Measurements from ENCODE around the gene HMCES. TPM values are rescaled to one million over a fixed set of nuclear protein-coding genes. Genes with fewer than 3 reads are reported as not detected.
"Not testable (repeated sequence)": the region's sequence is repeated elsewhere in the genome, so short reads cannot be mapped to it uniquely, and the experiment has no call there.

HMCES gene
- total RNA-seq, 5 donors from 2014 or later (not counting 1 experiment from before 2014, with no cell fraction given), result 55.2 to 60.7 (median 57.6) TPM

DNA sequence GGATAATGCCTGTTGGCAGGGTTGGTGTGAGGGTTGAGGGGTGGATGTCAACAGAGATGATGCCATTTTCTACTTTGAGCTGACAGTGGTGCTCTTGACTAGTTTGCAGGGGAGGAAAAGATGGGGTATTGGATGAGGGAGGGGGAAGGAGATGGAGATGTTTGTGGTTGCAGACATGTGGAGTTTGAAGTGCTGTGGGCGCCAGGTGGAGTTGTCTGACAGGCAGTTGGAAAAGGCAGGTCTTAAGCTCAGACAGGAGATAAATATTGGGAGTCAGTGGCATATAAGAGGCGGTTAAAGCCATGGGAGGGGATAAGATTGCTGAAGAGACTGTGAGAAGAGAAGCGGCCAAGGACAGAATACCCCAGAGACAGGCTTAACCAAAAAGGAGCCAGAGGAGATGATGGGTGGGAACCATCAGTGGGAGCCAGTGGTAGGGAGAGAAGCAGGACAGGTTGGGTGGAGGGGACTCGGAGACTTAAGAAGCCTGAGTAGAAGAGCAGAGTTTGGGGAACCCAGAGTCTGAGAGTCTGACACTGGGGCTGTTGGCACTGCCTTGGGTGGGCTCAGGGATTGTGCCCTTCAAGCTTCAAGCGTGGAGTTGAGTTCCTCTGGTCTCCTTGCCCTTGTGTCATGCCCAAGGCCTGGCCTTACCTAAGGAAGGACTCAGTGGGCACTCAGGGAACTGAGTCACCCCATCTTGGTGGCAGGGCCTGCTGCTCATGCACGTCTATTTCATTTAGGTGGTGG, 15.3 kb upstream of the HMCES start:
- Mint-ChIP-seq H3K4me3 (no peak overlapping the region), H3K9me3 (no peaks in the 10 kb centered on the region), H3K36me3 (peaks cover 58% of the 10 kb centered on the region), H3K27ac (peak overlapping the region in 1 of 2 donors; percentile 39), H3K4me1 (peaks cover 2 to 7% (median 7%) of the 10 kb centered on the region in 3 donors), H3K27me3 (no peaks in the 10 kb centered on the region)
- 87% methylated on average over 6 of the region's 6 CpGs for WGBS (ENCODE audit: insufficient coverage)
- Histone ChIP-seq H3K36me3 (ENCODE audit: control insufficient read depth in 2 of 2, extremely low read depth in 1 of 2, insufficient read depth in 1 of 2, low read length in 1 of 2) (peaks cover 34 to 93% of the 10 kb centered on the region in 2 donors), H3K27me3 (replicated peaks in 1 of 2; ENCODE audit: control insufficient read depth in 2 of 2, extremely low read depth in 1 of 2, insufficient read depth in 2 of 2, low read length in 1 of 2) (no peaks in the 10 kb centered on the region), H3K4me1 (ENCODE audit: control insufficient read depth in 1 of 2, extremely low read depth in 1 of 2, insufficient read depth in 2 of 2, low read length in 2 of 2) (no peaks in the 10 kb centered on the region), H3K4me3 (ENCODE audit: control insufficient read depth in 1 of 2, extremely low read depth in 1 of 2, low read length in 1 of 2) (no peak overlapping the region), H3K9me3 (no peaks in the 10 kb centered on the region), H3K27ac (ENCODE audit: low read length) (no peak overlapping the region)
- POLR2A ChIA-PET, result interaction anchor here in 1 of 2 donors (0.9 kb wide), 1 partner anchor 53 kb away, joined by 3 read pairs; a partner anchor contains a TSS
- ATAC-seq (replicated peaks in 1 of 4), result no peak
- CTCF ChIA-PET, result interaction anchor here in 1 of 2 donors (1.0 kb wide), 1 partner anchor 14 kb away, joined by 4 read pairs; the partner anchor contains the start of gene COPG1
- no peak for DNase-seq

GRCh38 chr3:129264994-129265393, 13.7 kb upstream of the HMCES start:
- H3K27ac ChIP-seq (ENCODE audit: low read length); H3K27ac Mint-ChIP-seq; H3K4me3 Mint-ChIP-seq; H3K27me3 Mint-ChIP-seq; H3K27me3 ChIP-seq (replicated peaks in 1 of 2; ENCODE audit: control insufficient read depth in 2 of 2, extremely low read depth in 1 of 2, insufficient read depth in 2 of 2, low read length in 1 of 2); H3K9me3 Mint-ChIP-seq; H3K4me1 Mint-ChIP-seq; H3K4me3 ChIP-seq (ENCODE audit: control insufficient read depth in 1 of 2, extremely low read depth in 1 of 2, low read length in 1 of 2); H3K4me1 ChIP-seq (ENCODE audit: control insufficient read depth in 1 of 2, extremely low read depth in 1 of 2, insufficient read depth in 2 of 2, low read length in 2 of 2); H3K9me3 ChIP-seq; ATAC-seq (replicated peaks in 1 of 4); DNase-seq; CTCF ChIA-PET: not testable (repeated sequence)
- POLR2A ChIA-PET, result interaction anchor here in 1 of 2 donors (1.3 kb wide), 1 partner anchor 15 kb away, joined by 3 read pairs; no protein-coding TSS in a partner anchor
- H3K36me3 Mint-ChIP-seq, result peaks cover 57% of the 10 kb centered on the region
- H3K36me3 ChIP-seq (ENCODE audit: control insufficient read depth in 2 of 2, extremely low read depth in 1 of 2, insufficient read depth in 1 of 2, low read length in 1 of 2), result peaks cover 37 to 98% of the 10 kb centered on the region in 2 donors
- WGBS (ENCODE audit: insufficient coverage), result 100% methylated on average over 1 of the region's 6 CpGs

DNA sequence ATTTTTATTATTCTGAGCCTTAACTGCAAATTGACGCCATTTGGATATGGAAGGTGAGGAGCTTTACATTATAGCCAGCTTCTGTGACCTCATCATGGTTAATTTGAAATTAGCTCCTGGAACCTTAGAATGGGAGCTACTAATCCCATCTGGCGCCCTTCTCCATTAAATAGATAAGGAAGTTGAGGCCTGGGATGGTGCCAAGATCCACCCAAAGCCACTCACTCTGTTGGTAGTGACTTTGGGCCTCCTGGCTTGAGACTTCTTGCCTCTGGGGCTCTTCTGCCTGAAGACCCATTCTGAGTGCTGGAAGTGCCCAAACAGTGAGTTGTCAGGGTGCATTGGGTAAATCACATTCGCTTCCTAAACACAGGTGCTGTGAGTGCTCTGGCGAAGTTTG, 12.0 kb upstream of the HMCES start:
- ChIA-PET POLR2A (interaction anchor here in 1 of 2 donors (0.7 kb wide), 1 partner anchor 27 kb away, joined by 4 read pairs; no protein-coding TSS in a partner anchor), CTCF (interaction anchor here in 1 of 2 donors (0.6 kb wide), 1 partner anchor 164 kb away, joined by 3 read pairs; no protein-coding TSS in a partner anchor)

GRCh38 chr3:129268396-129268795, 10.3 kb upstream of the HMCES start:
- ATAC-seq (replicated peaks in 1 of 4), result no peak
- Histone ChIP-seq H3K27me3 (replicated peaks in 1 of 2; ENCODE audit: control insufficient read depth in 2 of 2, extremely low read depth in 1 of 2, insufficient read depth in 2 of 2, low read length in 1 of 2) (no peaks in the 10 kb centered on the region), H3K4me3 (ENCODE audit: control insufficient read depth in 1 of 2, extremely low read depth in 1 of 2, low read length in 1 of 2) (no peak overlapping the region), H3K27ac (ENCODE audit: low read length) (no peak overlapping the region), H3K4me1 (ENCODE audit: control insufficient read depth in 1 of 2, extremely low read depth in 1 of 2, insufficient read depth in 2 of 2, low read length in 2 of 2) (no peaks in the 10 kb centered on the region), H3K9me3 (no peaks in the 10 kb centered on the region), H3K36me3 (ENCODE audit: control insufficient read depth in 2 of 2, extremely low read depth in 1 of 2, insufficient read depth in 1 of 2, low read length in 1 of 2) (peaks cover 31 to 96% of the 10 kb centered on the region in 2 donors)
- DNase-seq, result no peak
- POLR2A ChIA-PET, result no interaction called here
- no peaks in the 10 kb centered on the region for H3K27me3 Mint-ChIP-seq
- H3K4me1 Mint-ChIP-seq, result peaks cover 0 to under 1% (median 0%) of the 10 kb centered on the region in 3 donors
- H3K4me3 Mint-ChIP-seq, result no peak overlapping the region
- CTCF ChIA-PET, result no interaction called here
- H3K9me3 Mint-ChIP-seq, result no peaks in the 10 kb centered on the region
- 86% methylated on average over 1 of the region's 4 CpGs for WGBS (ENCODE audit: insufficient coverage)
- H3K36me3 Mint-ChIP-seq, result peaks cover 51% of the 10 kb centered on the region
- no peak overlapping the region for H3K27ac Mint-ChIP-seq

More for the DNA sequence above, 12.0 kb upstream of the HMCES start:
- peaks cover 1 to 7% (median 2%) of the 10 kb centered on the region in 3 donors for H3K4me1 Mint-ChIP-seq
- H3K4me1 ChIP-seq (ENCODE audit: control insufficient read depth in 1 of 2, extremely low read depth in 1 of 2, insufficient read depth in 2 of 2, low read length in 2 of 2), result no peaks in the 10 kb centered on the region
- no peaks in the 10 kb centered on the region for H3K9me3 ChIP-seq
- H3K4me3 ChIP-seq (ENCODE audit: control insufficient read depth in 1 of 2, extremely low read depth in 1 of 2, low read length in 1 of 2), result no peak overlapping the region
- no peak overlapping the region for H3K4me3 Mint-ChIP-seq
- DNase-seq, result no peak
- peak overlapping the region in 1 of 2 donors; percentile 11 for H3K27ac Mint-ChIP-seq
- no peaks in the 10 kb centered on the region for H3K27me3 Mint-ChIP-seq
- H3K9me3 Mint-ChIP-seq, result no peaks in the 10 kb centered on the region
- H3K27ac ChIP-seq (ENCODE audit: low read length), result no peak overlapping the region
- 100% methylated on average over 3 of the region's 4 CpGs for WGBS (ENCODE audit: insufficient coverage)
- peaks cover 32 to 98% of the 10 kb centered on the region in 2 donors for H3K36me3 ChIP-seq (ENCODE audit: control insufficient read depth in 2 of 2, extremely low read depth in 1 of 2, insufficient read depth in 1 of 2, low read length in 1 of 2)
- no peaks in the 10 kb centered on the region for H3K27me3 ChIP-seq (replicated peaks in 1 of 2; ENCODE audit: control insufficient read depth in 2 of 2, extremely low read depth in 1 of 2, insufficient read depth in 2 of 2, low read length in 1 of 2)
- peaks cover 57% of the 10 kb centered on the region for H3K36me3 Mint-ChIP-seq
- no peak for ATAC-seq (replicated peaks in 1 of 4)

GRCh38 chr3:129271674-129272073, 7.0 kb upstream of the HMCES start:
- Histone ChIP-seq H3K9me3 (no peaks in the 10 kb centered on the region), H3K4me3 (ENCODE audit: control insufficient read depth in 1 of 2, extremely low read depth in 1 of 2, low read length in 1 of 2) (no peak overlapping the region), H3K27me3 (replicated peaks in 1 of 2; ENCODE audit: control insufficient read depth in 2 of 2, extremely low read depth in 1 of 2, insufficient read depth in 2 of 2, low read length in 1 of 2) (no peaks in the 10 kb centered on the region), H3K4me1 (ENCODE audit: control insufficient read depth in 1 of 2, extremely low read depth in 1 of 2, insufficient read depth in 2 of 2, low read length in 2 of 2) (no peaks in the 10 kb centered on the region), H3K36me3 (ENCODE audit: control insufficient read depth in 2 of 2, extremely low read depth in 1 of 2, insufficient read depth in 1 of 2, low read length in 1 of 2) (peaks cover 21 to 93% of the 10 kb centered on the region in 2 donors), H3K27ac (ENCODE audit: low read length) (no peak overlapping the region)
- Mint-ChIP-seq H3K4me3 (no peak overlapping the region), H3K36me3 (peaks cover 61% of the 10 kb centered on the region), H3K27ac (no peak overlapping the region), H3K9me3 (no peaks in the 10 kb centered on the region), H3K27me3 (no peaks in the 10 kb centered on the region), H3K4me1 (peaks cover 0 to 5% (median 0%) of the 10 kb centered on the region in 3 donors)
- POLR2A ChIA-PET, result no interaction called here
- DNase-seq (no peak), ATAC-seq (replicated peaks in 1 of 4) (no peak)
- CTCF ChIA-PET, result no interaction called here
- 94% methylated on average over 11 of the region's 11 CpGs for WGBS (ENCODE audit: insufficient coverage)

DNA sequence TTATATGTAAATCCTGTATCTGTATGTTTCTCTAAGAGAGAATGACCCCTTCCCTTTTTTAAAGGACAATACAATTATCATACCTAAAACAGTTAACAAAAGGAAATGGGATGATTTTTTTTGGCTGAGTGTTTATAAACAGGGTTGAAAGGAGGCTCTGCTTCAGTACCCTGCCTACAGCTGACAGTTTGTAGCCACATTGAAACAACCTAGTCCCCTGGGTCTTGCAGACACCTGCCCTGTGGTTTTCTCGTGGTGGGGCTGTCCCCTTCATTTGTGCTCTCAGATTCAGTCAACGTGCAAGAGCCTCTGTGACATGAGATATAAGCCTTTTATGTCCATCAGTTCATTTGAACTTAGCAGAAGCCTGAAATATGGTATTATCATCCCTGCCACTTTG, 2.3 kb upstream of the HMCES start:
- H3K4me1 Mint-ChIP-seq, result peaks cover 20 to 36% (median 24%) of the 10 kb centered on the region in 3 donors
- POLR2A ChIA-PET, result interaction anchor here in 1 of 2 donors (4.2 kb wide), 1 partner anchor 40 kb away, joined by 21 read pairs; a partner anchor contains a TSS

More for the DNA sequence above, 2.3 kb upstream of the HMCES start:
- Mint-ChIP-seq H3K36me3 (peaks cover 30% of the 10 kb centered on the region), H3K27me3 (no peaks in the 10 kb centered on the region), H3K27ac (peak overlapping the region in 1 of 2 donors; percentile 61), H3K9me3 (no peaks in the 10 kb centered on the region), H3K4me3 (no peak overlapping the region)
- DNase-seq, result peak in 1 of 35 experiments; percentile 21
- CTCF ChIA-PET, result no interaction called here
- no peak overlapping the region for H3K4me3 ChIP-seq (ENCODE audit: control insufficient read depth in 1 of 2, extremely low read depth in 1 of 2, low read length in 1 of 2)
- ATAC-seq (replicated peaks in 1 of 4), result no peak
- H3K9me3 ChIP-seq, result no peaks in the 10 kb centered on the region
- H3K27me3 ChIP-seq (replicated peaks in 1 of 2; ENCODE audit: control insufficient read depth in 2 of 2, extremely low read depth in 1 of 2, insufficient read depth in 2 of 2, low read length in 1 of 2), result no peaks in the 10 kb centered on the region
- H3K36me3 ChIP-seq (ENCODE audit: control insufficient read depth in 2 of 2, extremely low read depth in 1 of 2, insufficient read depth in 1 of 2, low read length in 1 of 2), result peaks cover 8 to 56% of the 10 kb centered on the region in 2 donors
- no peak overlapping the region for H3K27ac ChIP-seq (ENCODE audit: low read length)
- WGBS (ENCODE audit: insufficient coverage), result no CpG with 5 or more reads among the region's 2 CpGs
- peaks cover 6 to 24% of the 10 kb centered on the region in 2 experiments for H3K4me1 ChIP-seq (ENCODE audit: control insufficient read depth in 1 of 2, extremely low read depth in 1 of 2, insufficient read depth in 2 of 2, low read length in 2 of 2)

Data from T-cell (primary cell).